Stimulated activated CD8-positive, alpha-beta memory T cell treated with anti-CD3 and anti-CD28 coated beads, Interleukin-7, amount 100 ng/mL, for 4 hours (primary cell): Measurements from ENCODE around the gene KCNIP4.

Experiments
- DNase-seq, 2 donors: peaks; one replicate each; pipeline ENCODE4 v3.0.0-alpha.2; 2020; ENCODE audit warnings: low read depth in 2 of 2

Gene KCNIP4

GRCh38 chr4:21848021-21848420 is 100.6 kb downstream of the KCNIP4 start:
- no peak for DNase-seq

DNA sequence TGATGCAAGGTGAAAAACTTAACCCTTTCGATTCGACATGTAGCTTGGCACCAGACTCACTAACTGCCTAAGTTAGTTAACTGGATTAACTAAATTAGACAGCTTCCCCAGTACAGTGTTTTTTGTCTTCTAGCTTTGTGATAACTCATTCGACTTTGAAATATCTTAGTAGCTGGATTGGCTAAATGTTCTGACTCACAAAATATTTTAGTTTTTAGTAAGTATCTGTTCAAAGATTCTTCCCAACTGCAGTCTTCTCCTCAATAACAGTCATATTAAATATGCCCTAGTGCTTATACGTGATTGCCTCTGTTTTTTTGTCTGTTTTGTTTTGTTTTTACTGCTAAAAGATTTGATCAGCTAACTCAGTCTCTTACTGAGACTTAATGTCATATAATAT is 102.9 kb downstream of the KCNIP4 start:
- no peak for DNase-seq

- no peak for DNase-seq
These were observed 112.9 kb downstream of the KCNIP4 start for GRCh38 chr4:21835712-21836111.

- no peak for DNase-seq
These were observed 118.3 kb downstream of the KCNIP4 start for GRCh38 chr4:21830272-21830671.

GRCh38 chr4:21827575-21827974 is 121.0 kb downstream of the KCNIP4 start:
- DNase-seq = no peak

- DNase-seq = no peak
These were observed 122.5 kb downstream of the KCNIP4 start for GRCh38 chr4:21826071-21826470.

GRCh38 chr4:21819086-21819485 is 129.5 kb downstream of the KCNIP4 start:
- no peak for DNase-seq

DNA sequence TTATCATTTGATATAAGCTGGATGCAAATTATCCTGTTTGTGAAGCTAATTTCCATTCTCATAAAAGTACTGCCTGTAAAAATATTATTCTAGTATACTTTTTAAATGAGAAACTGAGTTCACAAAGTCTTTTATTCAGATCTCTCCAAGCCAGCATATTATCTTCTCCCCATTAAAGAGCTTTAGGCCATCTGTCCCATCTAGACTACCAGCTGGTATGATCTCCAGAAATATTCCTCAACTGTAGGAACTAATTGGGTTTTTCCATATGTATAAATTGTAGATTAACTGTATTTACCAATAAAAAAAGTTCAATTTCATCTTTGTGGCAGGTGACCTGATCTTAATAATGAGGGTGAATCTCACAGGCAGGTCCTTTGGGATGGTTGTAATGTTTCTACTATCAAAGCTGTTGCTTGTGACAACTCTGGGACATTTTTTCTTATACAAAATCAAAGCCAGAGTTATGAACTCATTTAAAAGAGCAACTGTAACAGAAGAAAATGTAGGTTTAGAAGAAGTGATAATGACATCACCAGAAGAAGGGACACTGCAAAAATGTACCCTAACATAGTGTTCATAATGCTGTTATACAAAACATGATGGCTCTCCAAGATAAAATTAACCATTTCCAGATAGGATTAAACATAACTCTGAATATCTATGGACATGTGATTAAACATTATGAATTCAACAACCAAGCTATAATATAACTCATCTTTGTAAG is 132.8 kb downstream of the KCNIP4 start:
- no peak for DNase-seq

GRCh38 chr4:21811565-21811964 is 137.0 kb downstream of the KCNIP4 start:
- DNase-seq = no peak

DNA sequence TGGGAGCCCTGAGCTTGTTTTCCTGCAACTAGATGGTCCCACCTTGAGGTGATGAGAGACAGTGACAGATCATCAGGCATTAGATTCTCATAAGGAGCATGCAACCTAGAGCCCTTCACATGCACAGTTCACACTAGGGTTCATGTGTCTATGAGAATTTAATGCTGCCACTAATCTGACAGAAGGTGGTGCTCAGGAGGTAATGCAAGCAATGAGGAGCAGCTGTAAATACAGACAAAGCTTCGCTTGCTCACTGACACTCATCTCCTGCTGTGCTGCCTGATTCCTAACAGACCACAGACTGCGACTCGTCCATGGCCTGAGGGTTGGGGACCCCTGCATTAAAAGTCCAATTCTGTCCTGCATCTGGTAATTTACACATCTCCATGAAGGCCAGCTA is 141.6 kb downstream of the KCNIP4 start:
- DNase-seq = no peak

- no peak for DNase-seq
These were observed 146.2 kb downstream of the KCNIP4 start for GRCh38 chr4:21802406-21802805.

DNA sequence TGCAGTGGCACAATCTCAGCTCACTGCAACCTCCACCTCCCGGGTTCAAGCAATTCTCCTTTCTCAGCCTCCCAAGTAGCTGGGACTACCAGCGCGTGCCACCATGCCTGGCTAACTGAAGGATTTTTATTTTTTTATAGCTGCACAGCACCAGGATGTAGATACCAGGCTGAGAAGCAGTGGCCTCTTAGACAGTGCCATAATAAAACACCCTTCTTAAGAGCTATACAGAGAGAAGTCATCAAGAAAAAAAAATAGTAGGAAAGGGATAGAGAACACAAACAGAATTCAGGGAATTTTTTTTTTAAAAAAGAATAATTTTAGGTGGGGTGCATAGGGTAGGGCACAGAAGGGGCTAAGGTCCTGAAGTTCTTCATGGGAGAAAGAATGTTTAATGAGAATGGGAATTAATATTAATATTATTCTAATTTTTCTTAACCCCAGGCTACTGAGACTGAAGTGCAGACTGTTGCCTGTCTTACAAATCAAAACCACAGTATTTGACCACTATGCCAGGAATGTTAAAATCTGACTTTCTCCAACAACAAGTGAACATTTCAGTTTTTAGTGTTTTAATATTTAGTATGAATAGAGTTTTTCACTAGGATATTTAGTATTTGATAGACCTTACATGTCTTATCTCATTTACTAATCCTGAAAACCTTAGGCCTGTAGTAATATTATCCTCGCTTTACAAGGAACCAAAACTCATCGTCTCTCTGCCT is 146.7 kb downstream of the KCNIP4 start:
- no peak for DNase-seq

DNA sequence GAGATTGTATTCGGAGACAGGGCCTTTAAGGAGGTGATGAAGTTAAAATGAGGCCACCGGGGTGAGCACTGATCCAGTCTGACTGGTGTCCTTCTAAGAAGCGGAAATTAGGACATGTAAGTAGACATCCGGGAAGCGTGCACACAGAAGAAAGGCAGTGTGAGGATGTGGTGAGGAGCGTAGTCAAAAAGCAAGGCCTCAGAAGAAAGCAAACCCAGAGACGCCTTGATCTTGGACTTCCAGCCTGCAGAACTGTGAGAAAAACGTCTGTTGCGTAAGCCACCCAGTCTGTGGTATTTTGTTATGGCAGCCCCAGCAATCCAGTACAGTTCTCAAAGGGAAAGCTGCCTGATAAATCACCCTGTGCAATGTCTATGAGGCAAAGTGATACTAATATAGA is 153.5 kb downstream of the KCNIP4 start:
- no peak for DNase-seq

- no peak for DNase-seq
These were observed 155.8 kb downstream of the KCNIP4 start for GRCh38 chr4:21792736-21793135.

DNA sequence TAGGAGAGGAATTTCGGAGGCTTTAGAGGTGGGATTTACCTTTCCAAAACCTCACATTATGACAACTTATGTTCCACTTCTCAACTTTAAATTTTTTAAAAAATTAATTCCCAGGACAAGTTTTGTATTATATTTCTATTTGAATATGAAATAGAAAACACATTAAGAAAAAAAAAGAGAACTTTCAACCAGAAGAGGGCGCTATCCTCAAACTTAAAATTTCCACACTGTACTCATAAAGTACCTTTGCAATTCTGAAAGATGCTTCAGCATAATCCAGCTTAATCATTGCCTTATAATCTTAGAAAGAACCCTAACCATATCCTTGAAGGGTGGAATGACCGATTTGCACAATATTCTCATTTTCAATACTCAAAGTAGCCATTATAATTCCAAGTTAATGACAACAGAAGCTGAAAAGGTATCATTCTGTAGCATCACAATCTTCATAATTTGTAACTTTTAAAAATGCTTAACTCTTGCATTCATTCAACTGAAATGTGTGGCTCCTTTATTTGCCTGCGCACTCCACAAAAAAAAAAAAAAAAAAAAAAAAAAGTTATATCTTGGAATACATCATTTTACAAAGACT is 158.0 kb downstream of the KCNIP4 start:
- no peak for DNase-seq

DNA sequence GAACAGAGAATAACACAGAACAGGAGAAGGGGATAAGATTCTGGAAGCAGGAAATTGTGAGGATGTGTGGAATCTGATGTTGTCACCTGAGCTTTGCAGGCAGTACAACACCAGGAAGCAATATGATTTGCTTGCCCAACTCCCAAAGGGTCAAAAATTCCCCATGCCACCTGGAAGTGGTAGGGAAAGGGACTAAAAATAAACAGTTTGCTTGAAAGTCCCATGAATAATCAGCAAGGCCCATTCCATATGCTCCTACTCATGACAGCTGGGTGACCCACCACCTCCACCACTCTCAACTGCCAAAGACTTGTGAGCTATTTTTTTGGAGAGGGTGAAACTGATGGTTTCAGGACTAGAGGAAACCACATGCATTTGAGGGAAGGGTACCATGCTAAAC is 168.4 kb downstream of the KCNIP4 start:
- DNase-seq = no peak

DNA sequence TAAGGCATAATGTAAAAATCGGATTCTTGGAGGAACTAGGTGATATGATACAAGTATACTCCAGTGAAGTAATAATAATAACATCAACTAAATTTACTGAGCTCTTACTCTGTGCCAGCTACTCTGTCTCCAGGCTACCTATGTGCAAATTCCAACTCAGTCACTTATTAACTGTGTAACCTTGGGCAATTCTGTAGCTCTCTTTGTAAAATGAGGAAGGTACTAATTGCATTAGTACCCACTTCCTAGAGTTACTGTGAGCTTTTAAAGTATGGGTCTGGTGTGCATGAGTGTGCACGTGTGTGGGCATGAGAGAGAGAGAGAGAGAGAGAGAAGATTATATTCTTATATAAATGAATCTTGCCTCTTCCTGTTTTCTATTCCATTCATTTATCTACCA is 169.9 kb downstream of the KCNIP4 start:
- no peak for DNase-seq

DNA sequence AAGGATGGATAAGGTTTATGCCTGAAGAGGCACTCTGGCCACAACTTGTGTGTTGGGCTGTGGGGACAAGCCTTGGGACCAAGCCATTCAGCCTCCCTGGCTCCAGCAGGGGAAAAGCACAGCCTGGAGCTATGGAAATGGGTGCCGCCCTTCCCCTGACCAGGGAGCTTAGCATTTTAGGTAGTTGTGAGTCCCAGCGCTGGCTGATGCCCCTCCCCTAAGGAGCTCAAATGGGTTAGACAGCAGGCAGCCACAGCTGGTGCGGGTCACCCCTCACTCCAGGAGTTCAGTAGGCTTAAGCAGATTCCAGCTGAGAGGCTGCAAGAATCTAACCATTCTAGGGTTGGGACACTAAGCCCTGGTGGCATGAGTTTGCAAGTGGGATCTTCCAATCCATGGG is 172.9 kb downstream of the KCNIP4 start:
- no peak for DNase-seq

- DNase-seq = no peak
These were observed 179.0 kb downstream of the KCNIP4 start for GRCh38 chr4:21769404-21770147.

- no peak for DNase-seq
These were observed 179.9 kb downstream of the KCNIP4 start for GRCh38 chr4:21768349-21769310.

DNA sequence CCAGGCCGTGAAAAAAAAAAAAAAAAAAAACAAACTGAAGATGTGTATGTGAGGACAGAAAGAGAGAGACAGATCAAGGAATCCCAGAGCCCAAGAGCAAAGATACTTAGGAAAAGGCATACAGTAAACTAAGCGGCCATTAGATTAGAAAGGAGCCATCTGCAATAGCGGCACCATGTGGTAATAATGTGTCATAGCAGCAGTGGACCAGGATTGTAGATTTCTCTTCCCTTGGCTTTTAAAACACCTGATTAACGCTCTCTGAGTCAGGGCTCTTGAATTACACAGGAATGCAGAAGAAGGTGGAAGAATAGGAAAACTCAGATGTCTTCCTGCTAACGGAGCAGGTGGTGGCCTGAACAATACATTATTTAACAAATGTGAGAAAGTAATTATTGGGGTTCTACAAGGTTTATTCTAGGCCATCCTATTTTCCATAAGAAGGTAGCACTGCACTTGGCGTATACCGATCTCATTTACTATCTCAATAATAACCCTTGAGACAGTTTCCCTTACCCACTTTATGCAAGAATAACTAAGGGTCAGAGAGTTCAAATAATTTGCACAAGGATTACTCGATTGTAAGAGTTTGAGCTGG is 182.7 kb downstream of the KCNIP4 start:
- no peak for DNase-seq
